OCI-LY1 (cell line): Measurements from ENCODE around the gene KRTAP10-3.

Experiments used
- EZH2 ChIP-seq: fragments of 200-600 bp; sonication (generic), shearing (Covaris generic); IDR thresholded peaks from 2 replicates; pipeline ENCODE4 v1.8.0; 2017; ENCODE audit warnings: borderline replicate concordance, mixed run types, mild to moderate bottlenecking, antibody characterized with exemption, low read length, moderate library complexity, mixed read lengths
- TF ChIP-seq, protein P1 (sequence below): fragments of 200-600 bp; sonication (generic), shearing (Covaris generic); IDR thresholded peaks from 2 replicates; pipeline ENCODE4 v1.5.1; 2017; ENCODE audit warnings: mild to moderate bottlenecking, antibody characterized with exemption, low read length, moderate library complexity, mixed read lengths

DNA sequence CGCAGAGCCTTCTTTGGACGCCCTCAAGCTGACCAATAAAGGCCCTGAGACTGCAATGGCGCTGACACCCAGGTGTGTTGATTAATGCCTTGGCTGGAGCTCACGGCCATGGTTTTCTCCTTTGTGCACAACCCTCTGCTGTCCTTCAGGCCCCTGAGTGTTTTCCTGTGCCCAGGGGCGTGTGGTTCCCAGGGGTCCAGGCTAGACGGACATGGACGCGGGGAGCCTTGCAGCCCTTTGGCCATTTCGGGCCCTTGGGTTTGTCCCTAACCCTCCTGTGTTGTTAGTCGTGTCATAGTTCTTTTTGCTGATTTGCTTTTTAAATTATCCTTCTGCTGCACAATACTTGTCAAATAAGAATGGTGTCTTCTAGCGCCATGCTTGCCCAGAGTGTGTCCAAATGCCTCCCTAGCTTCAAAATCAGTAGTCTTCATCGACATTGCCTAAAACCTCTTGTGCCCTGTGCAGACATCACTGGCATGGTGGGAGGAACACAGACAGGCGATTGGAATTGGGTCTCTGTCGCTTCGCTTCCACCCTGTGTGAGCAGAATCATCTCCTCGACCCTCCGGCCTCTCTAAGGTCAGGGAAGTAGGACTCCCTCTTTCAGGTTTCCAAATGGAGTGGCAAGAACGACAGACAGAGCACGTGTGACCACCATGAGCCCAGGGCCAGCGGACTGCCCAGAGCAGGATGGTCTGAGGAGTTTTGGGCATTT is 16.9 kb upstream of the KRTAP10-3 start:
- TF ChIP-seq, protein P1, sequence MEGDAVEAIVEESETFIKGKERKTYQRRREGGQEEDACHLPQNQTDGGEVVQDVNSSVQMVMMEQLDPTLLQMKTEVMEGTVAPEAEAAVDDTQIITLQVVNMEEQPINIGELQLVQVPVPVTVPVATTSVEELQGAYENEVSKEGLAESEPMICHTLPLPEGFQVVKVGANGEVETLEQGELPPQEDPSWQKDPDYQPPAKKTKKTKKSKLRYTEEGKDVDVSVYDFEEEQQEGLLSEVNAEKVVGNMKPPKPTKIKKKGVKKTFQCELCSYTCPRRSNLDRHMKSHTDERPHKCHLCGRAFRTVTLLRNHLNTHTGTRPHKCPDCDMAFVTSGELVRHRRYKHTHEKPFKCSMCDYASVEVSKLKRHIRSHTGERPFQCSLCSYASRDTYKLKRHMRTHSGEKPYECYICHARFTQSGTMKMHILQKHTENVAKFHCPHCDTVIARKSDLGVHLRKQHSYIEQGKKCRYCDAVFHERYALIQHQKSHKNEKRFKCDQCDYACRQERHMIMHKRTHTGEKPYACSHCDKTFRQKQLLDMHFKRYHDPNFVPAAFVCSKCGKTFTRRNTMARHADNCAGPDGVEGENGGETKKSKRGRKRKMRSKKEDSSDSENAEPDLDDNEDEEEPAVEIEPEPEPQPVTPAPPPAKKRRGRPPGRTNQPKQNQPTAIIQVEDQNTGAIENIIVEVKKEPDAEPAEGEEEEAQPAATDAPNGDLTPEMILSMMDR: no peak
- TF ChIP-seq EZH2: no peak
